WTC11 (cell line): Measurements from ENCODE around the gene PVALB. TPM values are rescaled to one million over a fixed set of nuclear protein-coding genes. Genes with fewer than 3 reads are reported as not detected.

Experiments
- ATAC-seq: fragments of 200-7000 bp; cut with Tn5 transposase; 2 replicates; pipeline ENCODE4 v1.10.0; 2021; ENCODE audit warnings: mild to moderate bottlenecking, moderate library complexity
- CTCF ChIA-PET: fragments of 300-600 bp; sonication (Branson Sonifier 250); formaldehyde crosslinking; loops from one replicate; lab custom pipeline; 2021; ENCODE audit warnings: antibody characterized with exemption; lab: Charles Lee
- POLR2A ChIA-PET: fragments of 350-600 bp; sonication (Branson Sonifier 250); formaldehyde crosslinking; loops from one replicate; lab custom pipeline; 2021; ENCODE audit warnings: antibody characterized with exemption; lab: Charles Lee
- DNase-seq: peaks from one replicate; pipeline ENCODE4 v3.0.0; 2021; ENCODE audit warnings: low spot score
- H3K27ac Mint-ChIP-seq: 2 replicates; pipeline ENCODE4 v1.8.0; 2021; ENCODE audit warnings: mixed read lengths
- H3K27me3 Mint-ChIP-seq: 2 replicates; pipeline ENCODE4 v1.8.0; 2021; ENCODE audit warnings: low read depth, mild to moderate bottlenecking, moderate library complexity, mixed read lengths
- H3K36me3 Mint-ChIP-seq: 2 replicates; pipeline ENCODE4 v1.8.0; 2021; ENCODE audit warnings: mixed read lengths
- H3K4me1 Mint-ChIP-seq: 2 replicates; pipeline ENCODE4 v1.8.0; 2022; ENCODE audit warnings: mixed read lengths
- H3K4me3 Mint-ChIP-seq: 2 replicates; pipeline ENCODE4 v1.8.0; 2021; ENCODE audit warnings: mild to moderate bottlenecking, moderate library complexity, mixed read lengths
- H3K9me3 Mint-ChIP-seq: 2 replicates; pipeline ENCODE4 v1.8.0; 2021; ENCODE audit warnings: mixed read lengths
- E2F4 ChIP-seq: sonication (generic); formaldehyde crosslinking; IDR thresholded peaks from 2 replicates; pipeline ENCODE4 v1.8.1; 2022; ENCODE audit warnings: low read depth, mild to moderate bottlenecking, moderate library complexity, missing genetic modification reagents, borderline replicate concordance
- NFATC4 ChIP-seq: fragments of 250-450 bp; sonication (Bioruptor Pico); IDR thresholded peaks from 2 replicates; pipeline ENCODE4 v1.9.0; 2021; ENCODE audit warnings: mild to moderate bottlenecking
- NFE2L1 ChIP-seq: sonication (generic); formaldehyde crosslinking; IDR thresholded peaks from 2 replicates; pipeline ENCODE4 v1.8.1; 2023; ENCODE audit warnings: missing genetic modification reagents
- OVOL2 ChIP-seq: fragments of 250-450 bp; sonication (Bioruptor Pico); IDR thresholded peaks from 2 replicates; pipeline ENCODE4 v1.9.0; 2021; ENCODE audit warnings: mild to moderate bottlenecking, borderline replicate concordance
- PRDM15 ChIP-seq: sonication (generic); formaldehyde crosslinking; IDR thresholded peaks from 2 replicates; pipeline ENCODE4 v1.8.0; 2022; ENCODE audit warnings: missing genetic modification reagents
- SMAD3 ChIP-seq: sonication (generic); formaldehyde crosslinking; IDR thresholded peaks from 2 replicates; pipeline ENCODE4 v1.8.0; 2022; ENCODE audit warnings: missing genetic modification reagents, mild to moderate bottlenecking, borderline replicate concordance
- TEAD1 ChIP-seq: sonication (generic); formaldehyde crosslinking; IDR thresholded peaks from 2 replicates; pipeline ENCODE4 v1.8.0; 2022; ENCODE audit warnings: mild to moderate bottlenecking, missing genetic modification reagents
- TP53 ChIP-seq: sonication (generic); formaldehyde crosslinking; IDR thresholded peaks from 2 replicates; pipeline ENCODE4 v1.8.1; 2023; ENCODE audit warnings: mild to moderate bottlenecking, missing genetic modification reagents
- total RNA-seq: library from RNA; stranded (reverse); gene quantifications from 3 replicates; pipeline ENCODE4 v1.2.3, GENCODE V29; 2021
- TF ChIP-seq, protein P1 (sequence below): sonication (generic); formaldehyde crosslinking; IDR thresholded peaks from 2 replicates; pipeline ENCODE4 v1.8.1; 2023; ENCODE audit warnings: mild to moderate bottlenecking, missing genetic modification reagents, moderate library complexity
- TF ChIP-seq, protein P2 (sequence below): fragments of 250-450 bp; sonication (Bioruptor Pico); IDR thresholded peaks from 2 replicates; pipeline ENCODE4 v1.9.0; 2021; ENCODE audit warnings: mild to moderate bottlenecking, borderline replicate concordance

Gene PVALB
- total RNA-seq, 1 experiment from 2014 or later = 2.7 TPM

DNA sequence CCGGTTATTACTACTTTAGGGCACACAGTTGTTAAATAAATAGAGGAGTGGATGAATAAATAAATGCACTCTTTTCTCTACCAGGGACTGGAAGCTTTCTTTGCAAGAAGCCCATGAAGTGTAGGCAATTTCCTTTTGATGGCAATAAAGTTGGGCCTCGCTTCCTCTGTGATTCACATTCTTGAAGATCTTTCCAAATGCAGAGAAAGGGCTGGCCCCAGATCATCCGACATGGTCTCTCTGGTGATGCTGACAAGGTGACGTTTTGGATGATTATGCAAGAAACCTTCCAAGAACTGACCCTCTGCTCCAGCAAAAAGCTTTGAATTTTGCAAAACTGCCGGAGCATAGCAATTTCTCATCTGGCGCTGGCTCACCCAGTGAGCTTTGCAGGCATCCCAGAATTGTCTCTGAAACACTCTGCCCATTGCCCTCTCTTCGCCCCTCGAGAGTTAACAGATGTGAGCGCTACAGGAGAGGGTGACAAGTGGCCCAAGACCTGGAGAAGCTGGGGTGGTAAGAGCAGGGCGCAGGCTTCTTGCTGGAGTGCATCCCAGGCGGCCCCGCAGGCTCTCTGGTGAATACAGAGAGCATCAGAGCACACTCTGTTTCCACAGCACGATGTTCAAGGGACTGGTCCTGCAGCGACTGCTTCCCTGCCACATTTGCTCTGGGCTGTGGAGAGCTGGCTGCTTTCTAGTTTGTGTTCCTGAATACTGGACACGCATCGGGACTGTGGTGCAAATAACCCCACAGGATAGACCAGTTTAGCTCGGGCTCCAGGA lies 29.4 kb downstream of the PVALB start:
- no peak for TF ChIP-seq TEAD1 (CRISPR knock-in tag)
- no peak for TF ChIP-seq PRDM15 (CRISPR knock-in tag)
- no peak for DNase-seq
- H3K4me3 Mint-ChIP-seq = no peak overlapping the region
- H3K27me3 Mint-ChIP-seq = peaks cover 13% of the 10 kb centered on the region
- H3K4me1 Mint-ChIP-seq = peaks cover 14% of the 10 kb centered on the region
- POLR2A ChIA-PET = no interaction called here
- no peak for ATAC-seq
- H3K36me3 Mint-ChIP-seq = no peaks in the 10 kb centered on the region
- CTCF ChIA-PET = interaction anchor here (0.9 to 3.4 kb wide), 6 partner anchors 9 to 190 kb away, joined by 3 to 25 read pairs (median 4); no protein-coding TSS in a partner anchor
- H3K9me3 Mint-ChIP-seq = no peaks in the 10 kb centered on the region
- no peak overlapping the region for H3K27ac Mint-ChIP-seq

DNA sequence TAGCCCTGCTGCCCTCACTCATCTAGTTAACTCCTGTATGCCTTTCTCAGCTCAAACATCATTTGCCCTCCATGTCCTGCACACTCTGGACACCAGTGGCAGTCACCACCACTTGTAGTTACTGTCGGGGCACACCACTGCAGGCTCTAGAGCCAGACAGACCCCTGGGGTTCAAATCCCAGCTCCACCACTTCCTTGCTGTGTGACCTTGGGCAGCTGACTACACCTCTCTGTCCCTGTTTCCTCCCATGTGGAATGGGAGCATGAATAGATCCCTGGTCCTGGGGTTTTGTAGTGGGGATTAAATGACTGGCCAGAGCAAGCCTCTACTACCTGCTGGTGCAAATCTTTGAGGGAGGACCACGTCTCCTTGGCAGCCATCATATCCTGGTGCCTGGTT lies 33.1 kb downstream of the PVALB start:
- ChIA-PET POLR2A (no interaction called here), CTCF (interaction anchor here (1.2 to 4.8 kb wide), 3 partner anchors 68 to 194 kb away, joined by 3 to 58 read pairs (median 36); no protein-coding TSS in a partner anchor)
- H3K27me3 Mint-ChIP-seq = peaks cover 22% of the 10 kb centered on the region
- no peak overlapping the region for H3K27ac Mint-ChIP-seq
- ATAC-seq (no peak), DNase-seq (no peak)
- peaks cover 7% of the 10 kb centered on the region for H3K9me3 Mint-ChIP-seq
- TF ChIP-seq TP53 (CRISPR knock-in tag) (no peak), NFATC4 (CRISPR knock-in tag) (no peak), E2F4 (CRISPR knock-in tag) (no peak), SMAD3 (no peak), NFE2L1 (CRISPR knock-in tag) (no peak), OVOL2 (CRISPR knock-in tag) (no peak)
- TF ChIP-seq, protein P1, sequence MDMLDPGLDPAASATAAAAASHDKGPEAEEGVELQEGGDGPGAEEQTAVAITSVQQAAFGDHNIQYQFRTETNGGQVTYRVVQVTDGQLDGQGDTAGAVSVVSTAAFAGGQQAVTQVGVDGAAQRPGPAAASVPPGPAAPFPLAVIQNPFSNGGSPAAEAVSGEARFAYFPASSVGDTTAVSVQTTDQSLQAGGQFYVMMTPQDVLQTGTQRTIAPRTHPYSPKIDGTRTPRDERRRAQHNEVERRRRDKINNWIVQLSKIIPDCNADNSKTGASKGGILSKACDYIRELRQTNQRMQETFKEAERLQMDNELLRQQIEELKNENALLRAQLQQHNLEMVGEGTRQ (CRISPR knock-in tag) = no peak
- TF ChIP-seq, protein P2, sequence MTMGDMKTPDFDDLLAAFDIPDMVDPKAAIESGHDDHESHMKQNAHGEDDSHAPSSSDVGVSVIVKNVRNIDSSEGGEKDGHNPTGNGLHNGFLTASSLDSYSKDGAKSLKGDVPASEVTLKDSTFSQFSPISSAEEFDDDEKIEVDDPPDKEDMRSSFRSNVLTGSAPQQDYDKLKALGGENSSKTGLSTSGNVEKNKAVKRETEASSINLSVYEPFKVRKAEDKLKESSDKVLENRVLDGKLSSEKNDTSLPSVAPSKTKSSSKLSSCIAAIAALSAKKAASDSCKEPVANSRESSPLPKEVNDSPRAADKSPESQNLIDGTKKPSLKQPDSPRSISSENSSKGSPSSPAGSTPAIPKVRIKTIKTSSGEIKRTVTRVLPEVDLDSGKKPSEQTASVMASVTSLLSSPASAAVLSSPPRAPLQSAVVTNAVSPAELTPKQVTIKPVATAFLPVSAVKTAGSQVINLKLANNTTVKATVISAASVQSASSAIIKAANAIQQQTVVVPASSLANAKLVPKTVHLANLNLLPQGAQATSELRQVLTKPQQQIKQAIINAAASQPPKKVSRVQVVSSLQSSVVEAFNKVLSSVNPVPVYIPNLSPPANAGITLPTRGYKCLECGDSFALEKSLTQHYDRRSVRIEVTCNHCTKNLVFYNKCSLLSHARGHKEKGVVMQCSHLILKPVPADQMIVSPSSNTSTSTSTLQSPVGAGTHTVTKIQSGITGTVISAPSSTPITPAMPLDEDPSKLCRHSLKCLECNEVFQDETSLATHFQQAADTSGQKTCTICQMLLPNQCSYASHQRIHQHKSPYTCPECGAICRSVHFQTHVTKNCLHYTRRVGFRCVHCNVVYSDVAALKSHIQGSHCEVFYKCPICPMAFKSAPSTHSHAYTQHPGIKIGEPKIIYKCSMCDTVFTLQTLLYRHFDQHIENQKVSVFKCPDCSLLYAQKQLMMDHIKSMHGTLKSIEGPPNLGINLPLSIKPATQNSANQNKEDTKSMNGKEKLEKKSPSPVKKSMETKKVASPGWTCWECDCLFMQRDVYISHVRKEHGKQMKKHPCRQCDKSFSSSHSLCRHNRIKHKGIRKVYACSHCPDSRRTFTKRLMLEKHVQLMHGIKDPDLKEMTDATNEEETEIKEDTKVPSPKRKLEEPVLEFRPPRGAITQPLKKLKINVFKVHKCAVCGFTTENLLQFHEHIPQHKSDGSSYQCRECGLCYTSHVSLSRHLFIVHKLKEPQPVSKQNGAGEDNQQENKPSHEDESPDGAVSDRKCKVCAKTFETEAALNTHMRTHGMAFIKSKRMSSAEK (CRISPR knock-in tag) = no peak
- H3K36me3 Mint-ChIP-seq = peaks cover 3% of the 10 kb centered on the region
- no peak overlapping the region for H3K4me3 Mint-ChIP-seq
- peaks cover 23% of the 10 kb centered on the region for H3K4me1 Mint-ChIP-seq
